Measurements from ENCODE around the gene MSI1.

Gene MSI1

DNA sequence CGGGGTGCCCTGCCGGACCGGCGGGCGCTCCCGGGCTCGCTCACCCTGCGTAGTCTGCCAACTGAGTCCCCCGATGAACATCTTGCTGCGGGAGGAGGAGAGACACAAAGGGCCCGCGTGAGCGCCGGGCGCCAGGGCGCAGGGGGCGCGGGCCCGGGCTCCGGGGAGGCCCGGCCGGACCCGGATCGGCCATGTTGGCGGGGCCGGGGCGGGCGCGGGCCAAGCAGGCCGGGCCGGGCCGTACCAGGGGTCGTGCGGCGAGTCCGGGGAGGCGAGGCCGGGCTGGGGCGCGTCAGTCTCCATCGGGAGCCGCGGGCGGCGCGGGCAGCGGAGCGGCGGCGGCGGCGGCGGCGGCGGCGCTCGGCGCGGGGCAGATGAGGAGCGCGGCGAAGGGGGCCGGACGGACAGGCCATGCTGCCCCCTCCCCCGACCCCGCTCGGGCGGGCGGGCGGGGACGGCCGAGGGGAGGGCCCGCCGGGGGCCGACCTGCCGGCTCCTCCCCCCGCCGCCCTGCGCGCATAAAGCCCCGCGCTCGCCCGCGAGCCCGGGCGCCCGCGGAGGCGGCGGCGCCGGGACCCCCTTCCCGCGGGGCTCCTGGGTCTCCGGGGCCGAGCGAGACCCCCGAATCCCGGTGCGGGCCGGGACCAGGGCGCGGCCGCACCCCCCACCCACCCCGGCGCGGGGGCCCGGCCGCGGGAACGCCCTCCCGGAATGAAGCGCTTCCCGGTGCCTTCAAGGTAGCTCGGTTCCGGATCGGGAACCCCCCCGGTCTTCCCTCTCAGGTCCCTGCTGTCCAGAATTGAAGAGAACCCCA lies at the start of gene MSI1:
TSS of gene MSI1 (minus strand) at position 376 of the 814 bp plus-strand sequence. CDS start at position 303, 73 bp downstream.
- H3K27me3 Mint-ChIP-seq: peaks cover 61 to 85% of the 10 kb centered on the region in 2 donors
- ATAC-seq (replicated peaks) (peak in 1 of 2 donors; percentile 42), DNase-seq (no peak)
- H3K36me3 Mint-ChIP-seq: no peaks in the 10 kb centered on the region
- no peak within 1 kb of the TSS for H3K27ac Mint-ChIP-seq
- peak within 1 kb of the TSS; percentile 75 to 78 for H3K4me3 Mint-ChIP-seq
- H3K9me3 Mint-ChIP-seq: no peaks in the 10 kb centered on the region
- peaks cover 11 to 12% of the 10 kb centered on the region in 2 donors for H3K4me1 Mint-ChIP-seq

DNA sequence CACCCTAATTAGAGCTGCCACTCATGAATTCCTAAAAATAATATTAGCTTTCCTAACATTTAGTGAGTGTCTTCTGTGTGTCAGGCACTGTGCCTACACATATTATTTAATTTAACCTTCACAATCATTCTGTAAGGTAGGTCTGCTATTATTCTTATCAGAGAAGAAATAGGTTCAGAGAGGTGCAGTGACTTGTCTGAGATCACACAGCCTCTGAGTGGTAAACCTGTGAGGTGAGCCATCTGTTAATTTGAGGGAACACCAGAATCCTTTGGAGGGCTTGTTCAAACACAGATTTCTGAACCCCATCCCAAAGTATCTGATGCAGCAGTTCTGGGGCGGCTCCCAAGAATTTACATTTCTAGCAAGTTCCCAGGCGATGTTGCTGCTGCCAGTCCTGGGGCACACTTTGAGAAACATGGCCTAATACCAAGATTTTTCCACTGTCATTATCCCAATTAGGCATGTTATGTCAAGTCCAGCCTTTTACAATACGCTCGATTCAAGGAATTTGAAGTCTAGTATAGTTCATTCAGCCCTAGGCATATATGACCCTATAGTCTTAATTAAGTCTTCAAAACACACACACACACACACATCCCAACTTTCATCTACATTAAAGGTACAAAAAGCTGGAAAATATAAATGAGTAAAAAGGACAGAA lies 49.1 kb upstream of the MSI1 start:
- Mint-ChIP-seq H3K27me3 (peaks cover 20 to 33% of the 10 kb centered on the region in 2 donors), H3K9me3 (no peaks in the 10 kb centered on the region), H3K36me3 (no peaks in the 10 kb centered on the region), H3K27ac (no peak overlapping the region), H3K4me3 (no peak overlapping the region), H3K4me1 (no peaks in the 10 kb centered on the region)
- DNase-seq (no peak), ATAC-seq (replicated peaks) (no peak)

DNA sequence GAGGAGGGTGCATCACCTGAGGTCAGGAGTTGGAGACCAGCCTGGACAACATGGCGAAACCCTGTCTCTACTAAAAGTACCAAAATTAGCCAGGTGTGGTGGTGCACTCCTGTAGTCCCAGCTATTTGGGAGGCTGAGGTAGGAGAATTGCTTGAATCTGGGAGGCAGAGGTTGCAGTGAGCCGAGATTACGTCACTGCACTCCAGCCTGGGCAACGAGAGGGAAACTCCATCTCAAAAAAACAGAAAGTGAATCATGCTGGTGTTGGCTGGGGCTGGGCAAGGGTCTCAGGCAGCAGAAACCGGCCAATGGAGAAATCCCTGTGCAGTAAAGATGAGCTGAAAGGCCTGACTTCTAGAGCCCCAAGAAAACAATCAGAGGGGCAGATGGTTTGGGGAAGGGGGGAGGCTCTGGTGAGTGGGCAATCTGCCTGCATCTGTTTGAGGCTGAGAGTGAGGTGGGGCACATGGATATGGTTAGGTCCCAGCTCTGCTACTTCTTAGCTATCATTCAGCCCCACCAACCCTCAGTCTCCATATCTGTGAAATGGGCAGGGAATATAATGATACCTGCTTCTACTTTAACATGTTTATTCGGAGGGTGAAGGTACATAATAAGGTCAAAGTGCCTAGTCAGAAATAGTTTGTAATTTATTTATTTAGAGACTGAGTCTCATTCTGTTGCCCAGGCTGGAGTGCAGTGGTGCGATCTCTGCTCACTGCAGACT lies 47.7 kb upstream of the MSI1 start:
- Mint-ChIP-seq H3K9me3 (no peaks in the 10 kb centered on the region), H3K4me3 (no peak overlapping the region), H3K27me3 (peaks cover 17 to 42% of the 10 kb centered on the region in 2 donors), H3K27ac (no peak overlapping the region), H3K36me3 (no peaks in the 10 kb centered on the region), H3K4me1 (no peaks in the 10 kb centered on the region)
- DNase-seq (no peak), ATAC-seq (replicated peaks) (no peak)

DNA sequence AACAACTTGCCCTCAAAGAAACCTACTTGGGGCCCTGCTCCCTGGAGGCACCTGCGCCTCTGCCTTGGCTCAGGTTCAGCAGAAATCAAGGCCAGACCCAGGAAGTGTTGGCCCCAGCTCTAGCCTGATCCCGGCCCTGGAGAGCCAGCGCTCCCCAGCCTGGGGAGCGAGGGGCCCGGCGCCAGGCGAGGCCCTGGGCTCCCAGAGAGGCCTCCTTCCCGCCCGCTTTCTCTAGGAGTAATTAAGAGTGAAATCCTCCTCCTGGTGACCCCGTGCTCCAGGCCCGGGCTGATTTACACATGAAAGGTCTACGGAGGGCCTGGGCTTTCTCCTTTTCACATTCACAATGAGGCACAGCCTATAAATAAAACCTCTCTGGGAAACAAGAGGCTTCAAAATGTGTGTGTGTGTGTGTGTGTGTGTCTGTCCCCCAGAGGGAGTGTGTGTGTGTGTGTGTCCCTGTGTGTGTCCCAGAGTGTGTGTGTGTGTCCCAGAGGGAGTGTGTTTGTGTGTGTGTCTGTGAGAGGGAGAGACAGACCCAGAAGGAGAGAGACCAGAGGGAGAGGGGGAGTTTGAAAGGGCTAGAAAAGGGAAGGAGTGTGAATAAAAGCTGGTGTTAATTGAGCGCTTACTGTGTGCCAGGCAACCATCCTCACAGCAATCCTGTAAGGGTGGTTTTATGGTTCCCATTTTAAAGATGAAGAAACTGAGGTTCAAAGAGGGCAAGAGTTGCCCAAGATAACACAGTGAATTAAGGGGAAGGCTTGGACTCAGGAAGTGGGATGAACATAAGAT lies 45.1 kb upstream of the MSI1 start:
- Mint-ChIP-seq H3K27ac (no peak overlapping the region), H3K27me3 (peaks cover 16 to 32% of the 10 kb centered on the region in 2 donors), H3K4me1 (no peaks in the 10 kb centered on the region), H3K4me3 (no peak overlapping the region), H3K9me3 (no peaks in the 10 kb centered on the region), H3K36me3 (no peaks in the 10 kb centered on the region)
- ATAC-seq (replicated peaks) (no peak), DNase-seq (no peak)

DNA sequence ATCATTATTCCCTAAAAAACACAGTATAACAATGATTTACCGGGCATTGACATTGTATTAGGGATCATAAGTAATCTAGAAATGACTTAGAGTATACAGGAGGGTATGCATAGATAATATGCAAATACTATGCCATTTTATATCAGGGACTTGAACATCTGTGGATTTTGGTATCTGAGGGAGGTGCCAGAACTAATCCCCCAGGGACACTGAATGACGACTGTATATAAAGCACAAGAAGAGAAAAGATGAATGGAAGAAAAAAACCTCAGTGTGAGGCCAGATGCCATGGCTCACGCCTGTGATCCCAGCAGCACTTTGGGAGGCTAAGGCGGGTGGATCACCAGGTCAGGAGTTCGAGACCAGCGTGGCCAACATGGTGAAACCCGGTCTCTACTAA lies 43.5 kb upstream of the MSI1 start:
- no peak overlapping the region for H3K27ac Mint-ChIP-seq
- DNase-seq: no peak
- no peak for ATAC-seq (replicated peaks)
- H3K27me3 Mint-ChIP-seq: peaks cover 13 to 28% of the 10 kb centered on the region in 2 donors
- H3K9me3 Mint-ChIP-seq: no peaks in the 10 kb centered on the region
- no peak overlapping the region for H3K4me3 Mint-ChIP-seq
- no peaks in the 10 kb centered on the region for H3K4me1 Mint-ChIP-seq
- no peaks in the 10 kb centered on the region for H3K36me3 Mint-ChIP-seq

DNA sequence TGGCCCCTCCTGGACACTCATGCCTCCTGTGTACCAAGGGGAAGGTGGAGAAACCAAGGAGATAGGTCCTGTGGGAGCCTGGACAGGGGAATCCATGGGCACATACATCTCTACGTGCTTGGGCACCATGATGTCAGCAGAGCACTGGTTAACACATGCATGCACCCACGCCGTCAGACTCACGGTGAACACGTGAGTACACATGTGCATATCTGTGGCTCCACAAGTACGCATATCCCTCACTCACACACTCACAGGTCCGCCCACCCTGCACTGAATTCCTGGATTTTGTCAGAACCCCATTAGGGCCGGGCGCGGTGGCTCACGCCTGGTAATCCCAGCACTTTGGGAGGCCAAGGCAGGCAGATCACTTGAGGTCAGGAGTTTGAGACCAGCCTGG lies 39.8 kb upstream of the MSI1 start:
- H3K4me1 Mint-ChIP-seq: no peaks in the 10 kb centered on the region
- peaks cover 0 to 16% of the 10 kb centered on the region in 2 donors for H3K27me3 Mint-ChIP-seq
- no peaks in the 10 kb centered on the region for H3K36me3 Mint-ChIP-seq
- H3K4me3 Mint-ChIP-seq: no peak overlapping the region
- no peak for DNase-seq
- no peak for ATAC-seq (replicated peaks)
- H3K27ac Mint-ChIP-seq: no peak overlapping the region
- H3K9me3 Mint-ChIP-seq: peaks cover 0 to 3% of the 10 kb centered on the region in 2 donors

DNA sequence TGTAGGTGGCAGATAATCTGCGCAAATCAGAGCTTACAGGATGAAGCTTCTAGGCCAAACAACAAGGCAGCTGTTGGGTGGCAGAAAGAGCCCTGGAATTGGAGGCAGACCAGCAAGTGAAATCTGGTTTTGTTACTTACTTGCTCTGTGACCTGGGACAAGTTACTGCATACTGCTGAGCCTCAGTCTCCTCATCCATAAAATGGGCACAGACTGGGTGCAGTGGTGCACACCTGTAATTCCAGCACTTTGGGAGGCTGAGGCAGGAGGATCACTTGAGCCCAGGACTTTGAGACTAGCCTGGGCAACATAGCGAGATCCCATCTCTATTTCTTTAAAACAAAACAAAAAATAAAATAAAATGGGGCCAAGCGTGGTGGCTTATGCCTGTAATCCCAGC lies 37.6 kb upstream of the MSI1 start:
- peaks cover 11 to 18% of the 10 kb centered on the region in 2 donors for H3K27me3 Mint-ChIP-seq
- H3K4me3 Mint-ChIP-seq: no peak overlapping the region
- H3K36me3 Mint-ChIP-seq: no peaks in the 10 kb centered on the region
- no peak for DNase-seq
- H3K9me3 Mint-ChIP-seq: peaks cover 0 to 3% of the 10 kb centered on the region in 2 donors
- no peak overlapping the region for H3K27ac Mint-ChIP-seq
- no peak for ATAC-seq (replicated peaks)
- H3K4me1 Mint-ChIP-seq: no peaks in the 10 kb centered on the region

DNA sequence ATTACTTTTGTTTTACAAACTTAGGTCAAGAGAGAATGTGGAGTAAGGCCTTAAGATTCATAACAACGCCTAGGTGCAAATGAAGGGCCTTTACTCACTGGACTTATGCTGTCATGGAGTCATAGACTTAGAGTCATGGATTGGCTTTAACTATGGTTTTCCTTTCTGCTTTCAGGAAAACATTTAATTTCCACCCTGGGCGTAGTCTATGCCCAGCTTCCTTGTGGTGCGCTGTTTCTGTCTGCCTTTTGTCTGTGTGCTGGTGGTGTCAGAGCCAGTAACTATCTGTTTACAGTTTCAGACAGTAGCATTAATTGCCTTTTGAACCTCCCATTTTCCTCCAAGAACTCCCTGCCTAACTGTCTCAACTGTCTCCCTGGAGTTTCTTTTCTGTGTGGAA lies 37.1 kb upstream of the MSI1 start:
- H3K4me3 Mint-ChIP-seq: no peak overlapping the region
- no peak overlapping the region for H3K27ac Mint-ChIP-seq
- H3K4me1 Mint-ChIP-seq: no peaks in the 10 kb centered on the region
- DNase-seq (no peak), ATAC-seq (replicated peaks) (no peak)
- peaks cover 11 to 18% of the 10 kb centered on the region in 2 donors for H3K27me3 Mint-ChIP-seq
- H3K9me3 Mint-ChIP-seq: peaks cover 0 to 3% of the 10 kb centered on the region in 2 donors
- H3K36me3 Mint-ChIP-seq: no peaks in the 10 kb centered on the region

DNA sequence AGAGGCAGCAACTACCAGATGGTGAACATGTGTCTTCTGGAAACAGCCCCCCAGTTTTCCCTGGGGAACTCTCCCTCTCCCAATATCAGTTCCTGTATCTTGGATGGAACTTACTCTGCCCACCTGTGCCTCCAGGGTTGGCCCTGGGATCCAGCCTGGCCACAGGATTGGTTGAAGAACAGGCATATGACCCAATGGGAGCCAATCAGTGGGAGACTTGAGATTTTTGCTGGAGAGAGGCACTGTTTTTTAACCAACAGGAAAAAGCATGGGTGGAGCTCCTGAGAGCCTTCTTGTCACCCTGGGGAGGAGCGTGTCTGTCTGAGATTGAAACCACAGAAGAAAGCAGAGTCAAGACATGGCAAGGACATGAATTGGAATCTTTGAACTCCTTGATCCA lies 35.3 kb upstream of the MSI1 start:
- Mint-ChIP-seq H3K27ac (no peak overlapping the region), H3K9me3 (peaks cover 0 to 3% of the 10 kb centered on the region in 2 donors), H3K36me3 (no peaks in the 10 kb centered on the region), H3K27me3 (peaks cover 22 to 25% of the 10 kb centered on the region in 2 donors), H3K4me1 (peaks cover 0 to 4% of the 10 kb centered on the region in 2 donors), H3K4me3 (no peak overlapping the region)
- no peak for ATAC-seq (replicated peaks)
- DNase-seq: no peak

DNA sequence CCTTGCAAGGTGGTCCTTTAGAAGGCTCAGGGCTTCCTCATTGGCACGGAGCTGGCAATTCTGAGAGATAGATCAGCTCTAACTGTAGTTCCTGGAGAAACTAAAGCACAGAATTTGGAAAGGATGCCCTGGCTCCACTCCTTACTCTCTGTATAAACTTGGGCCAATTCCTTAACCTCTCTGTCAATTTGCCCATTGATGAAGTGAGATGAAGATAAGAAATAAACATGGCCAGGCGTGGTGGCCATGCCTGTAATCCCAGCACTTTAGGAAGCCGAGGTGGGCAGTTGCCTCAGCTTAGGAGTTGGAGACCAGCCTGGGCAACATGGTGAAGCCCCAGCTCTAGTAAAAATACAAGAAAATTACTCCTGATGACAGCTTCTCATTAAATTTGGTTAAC lies 34.9 kb upstream of the MSI1 start:
- DNase-seq (no peak), ATAC-seq (replicated peaks) (no peak)
- no peak overlapping the region for H3K4me3 Mint-ChIP-seq
- no peaks in the 10 kb centered on the region for H3K36me3 Mint-ChIP-seq
- peaks cover 0 to 4% of the 10 kb centered on the region in 2 donors for H3K4me1 Mint-ChIP-seq
- peaks cover 0 to 3% of the 10 kb centered on the region in 2 donors for H3K9me3 Mint-ChIP-seq
- H3K27ac Mint-ChIP-seq: no peak overlapping the region
- peaks cover 22 to 28% of the 10 kb centered on the region in 2 donors for H3K27me3 Mint-ChIP-seq

DNA sequence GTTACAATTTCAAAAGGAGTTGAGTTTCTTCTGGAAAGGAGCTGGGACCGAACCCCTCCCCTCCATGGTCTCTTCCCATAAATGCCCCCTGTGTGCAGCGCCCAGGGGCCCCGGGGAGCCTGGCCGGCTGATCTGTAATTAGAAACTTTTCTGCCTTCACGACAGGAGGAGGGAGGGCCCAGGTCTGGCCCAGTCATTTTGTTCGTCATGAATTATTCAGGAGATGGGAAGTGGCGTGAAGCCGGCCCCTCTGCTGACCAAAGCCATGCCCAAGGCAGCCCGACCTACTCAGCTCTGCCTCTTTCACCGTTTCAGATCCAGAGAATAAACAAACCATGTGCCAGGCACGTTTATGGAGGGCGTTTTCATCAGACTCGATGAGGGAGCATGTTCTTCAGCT lies 33.3 kb upstream of the MSI1 start:
- DNase-seq: no peak
- Mint-ChIP-seq H3K27ac (no peak overlapping the region), H3K4me3 (no peak overlapping the region), H3K9me3 (peaks cover 0 to 3% of the 10 kb centered on the region in 2 donors), H3K27me3 (peaks cover 30 to 41% of the 10 kb centered on the region in 2 donors), H3K36me3 (no peaks in the 10 kb centered on the region), H3K4me1 (peaks cover 0 to 4% of the 10 kb centered on the region in 2 donors)
- ATAC-seq (replicated peaks): no peak

DNA sequence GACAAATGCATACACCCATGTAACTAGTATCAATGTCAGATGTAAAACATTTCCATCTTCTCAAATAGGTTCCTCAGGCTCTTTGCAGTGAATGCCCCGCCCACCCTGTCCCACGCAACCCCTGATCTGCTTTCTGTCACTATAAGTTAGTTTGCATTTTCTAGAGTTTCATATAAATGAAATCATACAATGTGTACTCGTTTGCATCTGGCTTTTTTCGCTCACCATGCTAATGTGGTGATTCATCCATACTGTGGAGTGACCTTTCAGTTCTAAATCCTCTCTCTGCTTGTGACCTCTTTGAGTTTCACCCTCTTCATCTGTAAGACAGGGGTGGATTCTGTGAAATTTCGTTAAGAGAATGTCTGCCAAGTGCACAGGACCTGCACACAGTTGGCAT lies 30.6 kb upstream of the MSI1 start:
- H3K36me3 Mint-ChIP-seq: no peaks in the 10 kb centered on the region
- no peak overlapping the region for H3K27ac Mint-ChIP-seq
- ATAC-seq (replicated peaks): peak; percentile 29 to 62
- H3K27me3 Mint-ChIP-seq: peaks cover 49 to 67% of the 10 kb centered on the region in 2 donors
- H3K9me3 Mint-ChIP-seq: peaks cover 0 to 3% of the 10 kb centered on the region in 2 donors
- DNase-seq: no peak
- peaks cover 5 to 6% of the 10 kb centered on the region in 2 donors for H3K4me1 Mint-ChIP-seq
- H3K4me3 Mint-ChIP-seq: no peak overlapping the region

DNA sequence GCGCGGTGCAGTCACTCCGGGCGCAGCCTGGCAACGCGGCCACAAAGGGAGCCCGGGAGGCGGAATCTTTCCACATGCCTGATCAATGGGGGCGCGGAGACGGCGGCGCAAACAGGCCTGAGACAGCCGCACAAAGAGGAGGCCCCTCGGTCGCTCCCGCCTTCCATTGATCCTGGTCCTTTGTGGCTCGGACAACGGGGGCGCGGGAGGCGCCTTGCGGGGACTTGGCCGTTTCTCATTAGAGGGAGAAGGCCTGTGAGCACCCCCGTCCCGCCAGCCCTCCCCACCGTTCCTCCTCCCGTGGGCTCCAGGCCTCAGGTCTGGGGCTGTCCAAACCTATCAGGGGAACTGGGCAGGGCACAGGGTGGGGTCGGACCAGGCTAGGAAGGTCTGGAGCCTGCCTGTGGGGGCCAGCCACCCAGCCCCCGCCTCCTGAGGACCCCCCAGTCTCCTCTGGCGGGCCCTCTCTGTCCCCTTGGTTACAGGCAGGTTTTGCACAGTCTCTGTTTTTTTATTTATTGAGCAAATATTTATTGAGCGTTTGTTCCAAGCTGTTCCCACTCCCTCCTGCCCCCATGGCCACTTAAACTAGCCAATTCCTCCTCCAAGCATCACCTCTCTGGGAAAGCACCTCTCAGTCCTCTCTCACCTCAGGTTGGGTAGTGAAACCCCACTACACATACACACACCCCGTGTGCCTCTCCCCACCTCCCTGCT lies 29.0 kb upstream of the MSI1 start:
- DNase-seq (no peak), ATAC-seq (replicated peaks) (no peak)
- no peak overlapping the region for H3K4me3 Mint-ChIP-seq
- peaks cover 60 to 78% of the 10 kb centered on the region in 2 donors for H3K27me3 Mint-ChIP-seq
- H3K9me3 Mint-ChIP-seq: no peaks in the 10 kb centered on the region
- no peaks in the 10 kb centered on the region for H3K36me3 Mint-ChIP-seq
- peaks cover 6% of the 10 kb centered on the region in 2 donors for H3K4me1 Mint-ChIP-seq
- H3K27ac Mint-ChIP-seq: no peak overlapping the region
